ENCODE measurements around the gene ABCA1.

The ABCA1 gene

GRCh38 chr9:104738452-104738851, 189.5 kb downstream of the ABCA1 start:
- no peak for TF ChIP-seq CTCF (IDR thresholded peaks at IDR 0.05; ENCODE audit: extremely low read depth, missing control alignments)
- DNase-seq (ENCODE audit: low spot score): no peak

Measured in GM20000 (cell line).